Breast epithelium (tissue), 3 donors: ENCODE measurements around the gene ERGIC2.

Experiments
- CTCF ChIP-seq, 3 donors: fragments of 450-650 bp; IDR thresholded peaks; one replicate each; pipeline ENCODE4 v1.5.1; 2016 to 2017; ENCODE audit warnings: antibody characterized with exemption in 3 of 3, mild to moderate bottlenecking in 3 of 3, moderate library complexity in 3 of 3
- POLR2A ChIP-seq: fragments of 450-650 bp; IDR thresholded peaks from one replicate; pipeline ENCODE4 v1.6.1; 2016; ENCODE audit warnings: antibody characterized with exemption, mild to moderate bottlenecking, moderate library complexity

GRCh38 chr12:29374012-29374411 lies 7.0 kb downstream of the ERGIC2 start:
- TF ChIP-seq CTCF (IDR thresholded peaks at IDR 0.05) = no peak
- TF ChIP-seq POLR2A = no peak
